Mammary epithelial cell (primary cell): ENCODE data around the gene ASH1L.

ENCODE experiments used
- EZH2 ChIP-seq: IDR thresholded peaks from 2 replicates; pipeline ENCODE4 v1.6.1; 2012; ENCODE audit warnings: low read length, inconsistent platforms, borderline replicate concordance
- TF ChIP-seq, protein P1 (sequence below), 2 donors: IDR thresholded peaks in 1 of 2; conservative IDR thresholded peaks in 1 of 2; 2 replicates each; pipeline ENCODE4 v1.5.1; 2011 to 2012; ENCODE audit warnings: inconsistent platforms in 2 of 2, low read length in 2 of 2, mild to moderate bottlenecking in 2 of 2, control low read depth in 1 of 2, low read depth in 1 of 2; ENCODE audit not compliant: insufficient read depth in 1 of 2; ENCODE audit errors: extremely low read depth in 1 of 2

DNA sequence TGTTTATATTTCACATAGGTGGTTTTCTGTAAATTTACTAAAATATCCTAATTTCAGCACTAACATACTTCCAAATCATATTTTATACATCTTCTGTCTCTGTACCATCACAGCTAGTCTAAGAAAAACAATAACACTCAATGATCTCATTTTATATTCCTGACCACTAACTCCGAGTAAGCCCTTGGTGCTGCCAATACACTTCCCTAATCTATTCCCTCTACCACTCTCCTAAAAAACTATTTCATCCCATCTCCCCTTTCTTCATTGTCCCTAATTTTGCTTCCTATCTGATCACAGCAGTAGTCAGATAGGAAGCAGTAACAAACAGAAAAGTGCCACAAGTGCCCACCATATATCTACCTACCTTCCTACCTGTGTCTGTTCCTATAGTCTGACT is 36.2 kb downstream of the ASH1L start:
- TF ChIP-seq, protein P1, sequence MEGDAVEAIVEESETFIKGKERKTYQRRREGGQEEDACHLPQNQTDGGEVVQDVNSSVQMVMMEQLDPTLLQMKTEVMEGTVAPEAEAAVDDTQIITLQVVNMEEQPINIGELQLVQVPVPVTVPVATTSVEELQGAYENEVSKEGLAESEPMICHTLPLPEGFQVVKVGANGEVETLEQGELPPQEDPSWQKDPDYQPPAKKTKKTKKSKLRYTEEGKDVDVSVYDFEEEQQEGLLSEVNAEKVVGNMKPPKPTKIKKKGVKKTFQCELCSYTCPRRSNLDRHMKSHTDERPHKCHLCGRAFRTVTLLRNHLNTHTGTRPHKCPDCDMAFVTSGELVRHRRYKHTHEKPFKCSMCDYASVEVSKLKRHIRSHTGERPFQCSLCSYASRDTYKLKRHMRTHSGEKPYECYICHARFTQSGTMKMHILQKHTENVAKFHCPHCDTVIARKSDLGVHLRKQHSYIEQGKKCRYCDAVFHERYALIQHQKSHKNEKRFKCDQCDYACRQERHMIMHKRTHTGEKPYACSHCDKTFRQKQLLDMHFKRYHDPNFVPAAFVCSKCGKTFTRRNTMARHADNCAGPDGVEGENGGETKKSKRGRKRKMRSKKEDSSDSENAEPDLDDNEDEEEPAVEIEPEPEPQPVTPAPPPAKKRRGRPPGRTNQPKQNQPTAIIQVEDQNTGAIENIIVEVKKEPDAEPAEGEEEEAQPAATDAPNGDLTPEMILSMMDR (conservative IDR thresholded peaks at IDR 0.05 in 1 of 2, IDR thresholded peaks at IDR 0.05 in 1 of 2; ENCODE audit: extremely low read depth in 1 of 2, insufficient read depth in 1 of 2, low read depth in 1 of 2, low read length in 2 of 2) = no peak
- no peak for TF ChIP-seq EZH2
